HG02798 (cell line): ENCODE results near the gene SLC6A2.

Experiments used
- ATAC-seq: cut with Tn5 transposase; IDR thresholded peaks from one replicate; pipeline ENCODE4 v1.9.1; 2021; ENCODE audit warnings: mild to moderate bottlenecking; ENCODE audit not compliant: unreplicated experiment, poor library complexity

SLC6A2 gene

GRCh38 chr16:55645986-55646385 lies 9.8 kb upstream of the SLC6A2 start:
- ATAC-seq, result no peak

GRCh38 chr16:55647343-55647742 lies 8.4 kb upstream of the SLC6A2 start:
- ATAC-seq, result no peak

- ATAC-seq, result no peak
Measured at GRCh38 chr16:55647798-55648197, 8.0 kb upstream of the SLC6A2 start.

- no peak for ATAC-seq
Measured at GRCh38 chr16:55651841-55652824, 3.7 kb upstream of the SLC6A2 start.

- ATAC-seq, result no peak
Measured at GRCh38 chr16:55653106-55653505, 2.7 kb upstream of the SLC6A2 start.

GRCh38 chr16:55655381-55655896 lies 349 bp upstream of the SLC6A2 start:
- no peak for ATAC-seq

GRCh38 chr16:55656691-55657092 lies 904 bp downstream of the SLC6A2 start:
- ATAC-seq, result no peak

GRCh38 chr16:55657616-55658015 lies 1.8 kb downstream of the SLC6A2 start:
- no peak for ATAC-seq

- no peak for ATAC-seq
Measured at GRCh38 chr16:55658898-55659420, 3.2 kb downstream of the SLC6A2 start.

- no peak for ATAC-seq
Measured at GRCh38 chr16:55660026-55660425, 4.2 kb downstream of the SLC6A2 start.

- ATAC-seq, result no peak
Measured at GRCh38 chr16:55660828-55661227, 5.0 kb downstream of the SLC6A2 start.

- no peak for ATAC-seq
Measured at GRCh38 chr16:55661941-55662643, 6.3 kb downstream of the SLC6A2 start.

- no peak for ATAC-seq
Measured at GRCh38 chr16:55662644-55663031, 6.8 kb downstream of the SLC6A2 start.

GRCh38 chr16:55663225-55663624 lies 7.4 kb downstream of the SLC6A2 start:
- ATAC-seq, result no peak

- no peak for ATAC-seq
Measured at GRCh38 chr16:55663765-55664677, 8.2 kb downstream of the SLC6A2 start.

- ATAC-seq, result no peak
Measured at GRCh38 chr16:55664786-55665407, 9.1 kb downstream of the SLC6A2 start.

GRCh38 chr16:55665511-55665910 lies 9.7 kb downstream of the SLC6A2 start:
- no peak for ATAC-seq

- no peak for ATAC-seq
Measured at GRCh38 chr16:55666012-55666411, 10.2 kb downstream of the SLC6A2 start.

- no peak for ATAC-seq
Measured at GRCh38 chr16:55667753-55668152, 12.0 kb downstream of the SLC6A2 start.
